NCI-H128 (cell line): ENCODE data around the gene TNKS1BP1.
"Not testable (repeated sequence)": the region's sequence is repeated elsewhere in the genome, so short reads cannot be mapped to it uniquely, and the experiment has no call there.

Source experiments
- DNase-seq: peaks from one replicate; lab custom pipeline; 2025; ENCODE audit not compliant: unreplicated experiment; lab: John Stamatoyannopoulos, UW

Gene TNKS1BP1

DNA sequence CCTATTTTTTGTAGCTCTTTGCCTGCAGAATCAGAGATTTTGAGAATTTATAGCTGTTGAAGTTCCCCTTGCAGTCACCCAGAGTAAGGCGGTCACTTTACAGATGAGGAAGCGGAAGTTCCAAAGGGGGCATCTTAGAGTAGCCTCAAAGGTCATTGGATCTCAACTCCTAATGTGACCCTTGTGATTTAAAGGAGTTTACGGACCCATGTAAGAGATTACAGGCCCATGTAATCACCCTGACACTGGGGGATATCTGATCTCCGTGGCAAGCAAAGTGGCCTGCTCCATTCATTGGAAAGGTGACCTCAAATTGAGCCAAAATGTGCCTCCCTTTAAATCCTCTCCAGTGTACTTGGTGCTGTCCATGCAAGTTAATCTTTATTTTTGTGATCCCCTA lies 29.1 kb upstream of the TNKS1BP1 start:
- DNase-seq: no peak

DNA sequence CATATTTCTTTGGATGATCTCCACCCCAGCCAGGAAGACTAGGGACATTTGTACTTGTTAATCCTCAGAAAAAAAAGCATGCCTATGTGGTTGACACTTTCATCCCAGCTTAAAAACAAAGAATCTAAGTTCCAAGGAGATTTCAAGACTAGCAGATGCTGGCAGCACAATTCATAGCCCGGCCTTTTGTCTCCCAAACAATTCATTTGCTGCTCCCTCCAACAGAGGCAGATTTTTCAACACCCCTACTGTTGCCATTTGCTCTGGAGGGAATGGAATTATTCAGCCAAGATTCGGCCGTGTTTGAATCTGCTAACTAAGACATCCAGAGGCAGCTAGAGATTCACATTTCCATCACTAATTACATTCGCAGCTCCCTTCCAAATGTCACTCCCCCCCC lies 28.7 kb upstream of the TNKS1BP1 start:
- DNase-seq: no peak

DNA sequence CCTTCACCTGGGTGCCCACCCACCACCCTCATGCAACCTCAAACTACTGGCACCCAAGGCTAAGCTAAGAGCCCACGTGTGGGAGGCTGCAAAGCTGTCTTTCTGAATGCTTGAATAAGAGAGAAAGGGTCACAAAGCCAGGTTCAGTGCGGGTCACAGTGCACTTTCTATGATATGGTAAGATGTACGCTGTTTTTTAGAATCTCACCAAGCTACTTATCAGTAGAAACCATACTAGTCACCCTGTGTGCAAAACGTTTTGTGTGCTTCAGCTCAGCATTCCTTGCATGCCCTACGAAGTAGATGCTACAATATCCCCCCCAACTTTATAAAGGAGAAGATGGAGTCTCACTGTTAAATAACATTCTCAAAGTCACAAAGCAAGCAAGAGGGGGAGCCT lies 28.3 kb upstream of the TNKS1BP1 start:
- no peak for DNase-seq

DNA sequence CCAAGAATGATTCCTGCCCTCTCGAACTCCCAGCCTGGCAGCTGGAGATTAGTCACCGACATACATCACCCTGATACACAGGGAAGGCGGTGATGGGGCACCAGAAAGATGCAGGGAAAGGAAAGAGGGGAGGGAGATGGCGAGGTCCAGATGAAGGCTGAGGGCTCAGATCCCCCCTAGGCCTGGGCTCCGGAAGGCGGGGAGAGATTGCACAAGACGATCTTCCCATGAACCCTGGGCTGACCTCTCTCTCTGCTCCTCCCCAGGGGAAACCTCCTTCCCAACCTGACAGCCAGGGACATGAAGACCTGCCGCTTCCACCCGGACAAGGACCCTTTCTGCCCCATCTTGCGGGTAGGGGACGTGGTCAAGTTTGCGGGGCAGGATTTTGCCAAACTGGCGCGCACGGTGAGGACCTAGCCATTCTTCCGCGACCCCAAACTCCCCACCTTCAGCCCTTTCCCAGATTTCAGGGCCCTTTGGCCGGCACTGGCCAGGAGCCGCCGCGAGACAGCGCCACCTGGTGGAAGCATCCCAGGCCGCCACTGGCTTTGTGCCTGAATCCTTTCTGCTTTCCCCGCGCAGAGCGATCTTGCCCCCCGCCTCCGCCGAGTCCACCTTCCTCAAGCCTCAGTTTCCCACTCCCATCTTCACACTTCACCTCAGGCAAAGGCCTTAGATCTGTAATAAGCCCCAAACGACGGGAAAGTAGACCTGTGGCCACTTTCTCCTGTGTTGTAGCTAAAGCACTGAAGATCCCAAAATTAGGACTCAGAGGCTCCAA lies 24.9 kb upstream of the TNKS1BP1 start:
- DNase-seq: peak; percentile 22

DNA sequence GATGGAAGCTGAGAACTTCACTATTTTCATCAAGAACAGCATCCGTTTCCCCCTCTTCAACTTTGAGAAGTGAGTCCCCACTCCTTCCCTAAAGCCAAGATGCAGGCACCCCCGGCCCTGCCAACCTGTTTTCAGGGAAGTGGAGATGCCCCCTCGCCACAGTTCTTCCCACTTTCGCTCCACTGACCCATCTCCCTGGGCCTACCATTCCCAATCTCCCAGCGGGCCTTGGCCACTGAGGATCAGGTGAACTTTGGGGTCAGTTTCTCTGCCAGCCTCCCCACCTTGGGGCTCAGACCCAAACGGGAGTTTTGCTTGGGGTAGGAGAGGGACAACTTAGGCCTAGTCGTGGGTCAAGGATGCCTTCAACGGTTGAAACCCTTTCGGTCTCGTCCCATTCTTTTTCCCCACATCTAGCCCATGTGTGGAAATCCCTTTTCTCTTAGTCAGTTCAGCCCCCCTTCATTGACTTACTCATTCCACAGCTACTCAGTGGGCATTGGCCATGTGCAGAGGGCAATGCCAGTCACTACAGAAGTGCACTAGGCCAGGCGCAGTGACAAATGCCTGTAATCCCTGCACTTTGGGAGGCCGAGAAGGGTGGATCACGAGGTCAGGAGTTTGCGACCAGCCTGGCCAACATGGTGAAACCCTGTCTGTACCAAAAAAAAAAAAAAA lies 24.0 kb upstream of the TNKS1BP1 start:
- DNase-seq: no peak

DNA sequence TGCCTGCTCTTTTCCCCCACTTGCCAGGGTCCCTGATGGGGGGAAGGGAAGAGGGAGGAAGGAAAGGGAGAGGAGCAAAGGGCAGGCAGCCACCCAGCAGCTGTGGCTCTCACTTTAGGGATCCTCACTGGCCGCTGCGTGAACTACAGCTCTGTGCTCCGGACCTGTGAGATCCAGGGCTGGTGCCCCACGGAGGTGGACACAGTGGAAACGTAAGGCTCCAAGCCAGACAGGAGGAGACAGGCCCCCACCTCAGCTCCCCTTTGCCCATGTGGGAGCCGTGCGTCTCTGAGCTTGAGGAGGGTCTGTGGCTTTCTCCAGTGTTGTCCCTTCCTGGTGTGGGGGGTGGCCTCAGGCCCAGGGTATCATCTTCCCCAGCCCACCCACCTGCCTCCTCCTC lies 23.3 kb upstream of the TNKS1BP1 start:
- no peak for DNase-seq

DNA sequence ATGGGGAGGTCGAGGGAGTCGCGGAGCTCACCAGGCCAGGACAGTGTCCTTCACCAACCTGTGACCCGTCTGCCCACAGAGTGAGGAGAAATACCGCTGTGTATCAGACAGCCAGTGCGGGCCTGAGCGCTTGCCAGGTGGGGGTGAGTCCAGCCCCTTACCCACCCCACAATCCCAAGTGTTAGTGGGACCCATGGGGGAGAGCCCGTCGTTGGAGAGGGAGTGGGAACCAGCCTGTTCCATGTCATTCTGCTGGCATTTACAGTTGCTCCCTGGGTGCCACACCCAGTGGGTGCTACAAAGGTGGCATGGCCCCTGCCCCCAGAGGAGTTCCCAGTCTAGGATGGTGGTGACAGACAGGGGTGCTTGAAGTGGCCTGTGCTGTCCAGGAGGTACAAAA lies 22.6 kb upstream of the TNKS1BP1 start:
- DNase-seq: no peak

DNA sequence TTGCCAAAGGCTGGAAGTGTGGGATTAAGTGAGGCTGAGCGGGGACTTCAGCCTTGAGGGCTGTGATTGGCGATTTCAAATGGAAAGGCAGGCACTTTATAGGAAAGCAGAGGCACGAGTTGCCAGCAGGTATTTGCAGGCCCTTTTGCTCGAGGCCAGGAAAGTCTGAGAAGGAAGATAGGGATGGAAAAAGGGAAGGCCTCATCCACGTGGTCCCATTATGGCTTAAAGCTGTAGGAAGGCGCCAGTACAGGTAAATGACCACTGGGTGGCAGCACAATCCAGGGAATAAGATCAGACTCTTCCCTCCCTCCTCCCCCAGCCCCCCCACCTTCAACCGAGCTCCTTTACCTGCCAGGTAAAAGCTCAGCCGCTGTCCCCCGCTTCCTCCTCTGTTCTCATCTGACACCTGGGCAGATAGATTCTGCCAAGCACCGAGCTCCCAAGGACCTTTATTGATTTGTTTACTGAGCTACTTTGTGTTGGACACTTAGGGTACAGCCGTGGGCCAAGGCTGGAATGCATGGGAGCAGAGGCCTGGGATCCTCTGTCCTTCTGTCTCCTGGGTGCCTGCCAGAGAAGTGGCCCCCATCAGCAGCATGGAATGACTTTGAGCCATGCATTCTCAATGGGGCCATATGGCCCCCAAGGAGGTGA lies 20.9 kb upstream of the TNKS1BP1 start:
- peak; percentile 22 for DNase-seq

DNA sequence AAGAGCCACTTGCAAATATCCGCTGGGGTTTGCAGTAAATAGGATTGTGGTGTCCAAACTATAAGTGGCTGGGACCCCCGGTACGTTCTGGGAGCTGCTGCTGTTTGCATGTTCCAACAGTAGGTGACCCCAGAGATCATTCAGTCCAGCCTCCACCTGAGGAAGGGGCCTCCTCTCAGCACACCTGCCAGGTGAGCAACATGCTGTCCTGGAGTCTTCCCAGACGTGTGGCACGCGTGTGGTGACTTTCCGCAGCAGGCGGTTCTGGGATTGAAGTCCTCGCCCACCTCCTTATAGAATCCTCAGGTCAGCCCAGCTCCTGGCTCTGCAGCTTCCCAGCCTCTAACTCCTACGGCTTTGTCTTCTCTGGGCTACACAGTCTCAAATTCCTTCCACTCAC lies 20.1 kb upstream of the TNKS1BP1 start:
- no peak for DNase-seq

DNA sequence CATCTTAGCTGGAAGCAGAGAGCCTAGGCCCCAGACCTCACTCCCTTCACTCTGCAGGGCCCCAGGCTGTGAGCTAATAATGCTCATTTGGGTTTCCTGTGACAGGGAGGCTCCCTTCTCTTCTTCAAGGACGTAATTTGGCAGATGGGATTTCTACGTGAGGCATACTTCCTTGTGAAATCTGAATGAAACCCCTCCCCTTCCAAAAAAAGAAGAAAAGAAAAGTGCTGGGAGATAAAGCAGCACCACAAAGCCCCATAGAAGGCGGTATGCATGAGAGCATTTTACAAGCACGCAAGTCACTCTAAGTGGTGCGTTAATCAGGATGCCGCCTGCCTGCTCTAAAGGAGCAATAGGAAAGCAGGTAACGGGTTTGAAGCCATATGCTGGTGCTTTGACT lies 19.1 kb upstream of the TNKS1BP1 start:
- no peak for DNase-seq

DNA sequence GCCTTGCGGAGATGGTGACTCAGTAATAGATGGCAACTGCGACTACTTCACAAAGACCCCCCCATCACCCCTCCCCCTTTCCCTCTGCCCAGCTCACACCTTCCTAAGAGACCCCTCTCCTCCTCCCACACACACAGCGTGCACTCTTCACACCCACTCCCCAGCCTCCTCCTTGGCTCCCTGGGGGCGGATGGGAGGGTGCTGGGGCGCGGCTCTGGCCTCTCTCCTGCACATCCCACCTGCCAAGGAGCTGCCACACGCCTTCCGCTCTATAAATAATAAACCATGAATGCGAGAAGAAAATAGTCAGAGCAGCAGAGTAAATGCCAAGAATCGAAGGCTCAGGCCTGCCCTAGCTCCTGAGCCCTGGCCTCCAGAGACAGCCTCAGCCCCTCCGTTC lies 17.9 kb upstream of the TNKS1BP1 start:
- DNase-seq: no peak

DNA sequence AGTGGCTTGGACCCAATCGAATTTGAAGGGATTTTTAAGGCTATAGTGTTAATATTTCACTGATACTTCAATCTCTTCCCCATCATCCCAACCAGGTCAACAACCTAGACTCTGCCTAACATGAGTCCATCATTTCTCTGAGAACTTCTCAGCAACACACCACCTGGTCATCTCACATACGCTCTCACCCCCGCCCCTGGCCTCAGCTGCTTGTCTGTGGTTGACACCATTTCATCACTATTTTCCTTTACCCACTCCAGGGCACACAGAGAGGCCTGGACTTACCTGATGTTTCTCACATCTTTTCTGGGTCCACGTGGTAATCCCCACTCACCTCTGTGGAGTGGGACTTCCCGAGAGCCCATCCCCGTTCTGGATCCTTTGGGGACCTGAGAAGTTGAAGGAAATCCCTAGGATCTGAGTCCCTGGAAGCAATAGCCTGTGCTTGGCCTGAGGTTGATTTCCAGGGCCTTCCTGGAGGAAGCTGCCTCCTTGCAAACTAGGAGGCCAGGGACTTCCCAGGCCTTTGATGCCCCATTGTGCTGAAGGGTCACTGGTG lies 16.6 kb upstream of the TNKS1BP1 start:
- DNase-seq: no peak

DNA sequence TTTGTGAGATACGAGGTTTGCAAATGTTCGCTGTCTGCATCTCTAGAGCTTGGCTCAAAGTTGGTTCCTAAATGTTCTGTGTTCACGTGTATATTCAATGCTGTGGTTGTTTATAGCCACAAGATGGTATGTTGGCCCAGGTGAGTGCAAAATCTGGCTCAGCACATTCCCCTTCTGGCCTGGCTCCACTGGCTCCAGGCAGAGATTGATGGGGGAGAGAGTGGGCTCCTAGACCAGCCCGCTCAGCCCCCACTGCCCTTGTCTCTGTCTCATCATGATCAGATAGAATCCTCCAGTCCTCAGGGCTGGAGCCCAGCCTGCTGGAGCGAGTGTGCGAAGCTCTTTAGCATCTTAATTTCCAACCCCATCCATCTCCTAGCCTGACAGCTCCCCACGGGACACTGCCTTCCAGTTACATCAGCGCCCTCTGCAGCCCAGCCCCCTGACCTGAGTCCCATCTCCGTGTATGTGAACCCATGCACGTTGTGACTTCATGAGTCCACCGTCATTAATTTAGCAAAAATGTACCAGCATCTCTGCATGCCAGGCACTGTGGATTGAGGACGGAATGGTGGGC lies 15.4 kb upstream of the TNKS1BP1 start:
- no peak for DNase-seq

DNA sequence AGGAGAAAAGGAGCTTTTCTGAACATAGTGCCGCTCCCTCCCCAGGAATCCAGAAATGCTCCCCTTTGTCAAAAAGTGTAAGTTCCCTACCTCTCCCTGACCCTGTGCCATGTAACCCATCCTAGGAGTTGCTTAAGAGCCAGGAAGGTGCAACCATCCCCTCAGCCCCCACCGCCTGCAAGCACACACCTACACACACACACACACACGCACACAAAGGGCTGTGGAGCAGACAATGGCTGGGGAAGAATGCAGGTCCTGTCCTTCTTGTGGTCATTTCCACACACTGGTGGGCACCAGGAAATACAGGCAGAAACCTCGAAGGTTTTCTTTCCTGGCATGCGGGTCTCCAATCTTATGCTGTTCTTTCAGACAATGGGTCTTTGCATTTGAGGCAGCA lies 14.6 kb upstream of the TNKS1BP1 start:
- no peak for DNase-seq

DNA sequence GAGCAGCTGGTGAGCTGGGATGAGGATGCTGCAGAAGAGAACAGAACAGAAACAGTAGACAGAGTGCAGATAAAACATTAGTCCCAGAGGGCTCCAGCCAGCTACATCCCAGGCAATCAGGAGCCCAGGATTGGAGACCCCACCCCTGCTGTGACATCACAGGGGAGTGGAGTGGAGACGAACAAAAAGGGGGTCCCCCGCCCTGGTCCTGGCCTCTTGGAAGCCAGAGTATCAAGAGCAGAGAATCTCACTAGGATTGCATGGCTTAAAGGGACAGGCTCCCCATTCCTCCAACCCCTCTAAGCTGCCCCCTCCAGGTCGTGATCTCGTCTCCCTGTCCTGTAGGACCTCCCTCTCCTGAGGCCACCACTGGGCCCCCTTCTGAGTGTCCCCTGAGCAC lies 13.4 kb upstream of the TNKS1BP1 start, which contains the start of gene P2RX3:
Gene P2RX3 (plus strand): TSS at position 211 of the 400 bp plus-strand sequence. CDS start 199 bp downstream, outside the sequence.
- no peak for DNase-seq

DNA sequence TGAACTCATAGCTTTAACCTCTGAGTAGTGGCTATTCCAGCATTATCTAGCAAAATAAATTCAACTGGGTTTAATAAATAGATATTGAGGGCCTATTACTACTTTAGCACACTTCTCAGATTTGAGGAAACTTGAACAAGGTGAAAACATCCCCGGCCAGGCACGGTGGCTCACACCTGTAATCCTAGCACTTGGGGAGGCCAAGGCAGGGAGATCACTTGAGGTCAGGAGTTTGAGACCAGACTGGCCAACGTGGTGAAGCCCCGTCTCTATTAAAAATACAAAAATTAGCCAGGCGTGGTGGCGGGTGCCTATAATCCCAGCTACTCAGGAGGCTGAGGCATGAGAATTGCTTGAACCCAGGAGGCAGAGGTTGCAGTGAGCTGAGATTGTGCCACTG lies 12.1 kb upstream of the TNKS1BP1 start:
- DNase-seq: not testable (repeated sequence)

DNA sequence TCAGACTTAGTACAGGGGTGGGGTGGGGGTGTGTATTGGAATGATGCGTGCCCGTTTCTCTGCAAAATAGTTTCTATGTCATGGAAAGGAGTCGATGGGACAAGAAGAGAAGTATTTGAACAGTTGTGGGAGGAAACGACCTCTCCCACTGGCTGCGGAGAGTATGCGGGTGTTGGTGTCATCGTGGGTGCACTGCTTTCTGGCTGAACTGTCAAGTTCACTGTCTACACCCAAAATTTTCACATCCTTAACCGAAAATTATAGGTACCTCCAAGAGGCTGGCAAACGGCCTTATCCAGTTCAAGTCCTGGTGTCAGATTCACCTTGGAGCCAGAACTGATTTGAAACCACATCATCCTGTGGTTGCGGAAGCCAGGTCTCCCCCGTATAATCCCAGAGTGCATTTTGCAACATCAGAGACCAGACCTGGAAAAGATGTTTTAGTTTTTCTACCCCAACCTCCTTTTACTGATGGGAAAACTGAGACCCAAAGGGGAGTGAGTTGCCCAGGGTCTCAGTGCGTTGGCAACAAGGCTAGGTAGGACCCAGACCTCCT lies 11.4 kb upstream of the TNKS1BP1 start:
- DNase-seq: no peak

DNA sequence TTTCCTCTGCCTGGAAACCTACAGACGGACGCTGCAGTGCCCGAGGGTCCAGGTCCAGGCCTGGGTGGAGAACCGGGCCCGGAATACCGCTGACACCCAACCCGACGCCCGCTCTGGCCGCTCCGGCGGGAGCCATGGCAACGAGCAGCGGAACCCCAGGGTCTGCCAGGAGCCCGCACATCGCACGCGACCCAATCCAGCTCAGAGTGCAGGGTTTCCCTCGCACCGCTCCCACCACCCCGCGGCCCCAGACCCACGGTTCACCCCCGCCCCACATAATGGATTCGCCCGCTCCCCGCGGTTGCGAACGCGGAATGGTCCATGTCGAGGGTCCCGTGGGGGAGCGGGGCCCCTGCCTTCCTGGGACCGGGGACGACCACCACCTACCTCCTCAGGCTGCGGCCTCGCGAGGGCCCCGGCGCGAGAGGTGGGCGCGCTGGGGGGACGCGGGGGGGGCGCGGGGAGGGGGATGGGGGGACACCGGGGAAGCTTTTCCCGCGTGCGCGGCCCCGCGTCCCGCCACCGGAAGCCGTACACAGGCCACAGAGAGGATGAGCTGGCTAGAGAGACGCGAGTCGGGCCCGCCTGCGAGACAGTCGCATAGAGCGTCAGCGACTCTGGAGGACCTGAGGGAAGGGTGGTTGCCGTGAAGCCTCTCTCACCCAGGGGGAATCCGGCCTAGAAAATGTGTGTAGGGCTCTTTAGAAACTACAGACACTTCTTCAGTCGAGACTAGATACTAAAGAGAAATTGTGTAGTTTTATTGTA lies 10.8 kb upstream of the TNKS1BP1 start, which contains the start of gene SSRP1:
Gene SSRP1 (minus strand): TSS at position 550 of the 768 bp plus-strand sequence. CDS start 771 bp downstream, outside the sequence.
- DNase-seq: peak; percentile 81

DNA sequence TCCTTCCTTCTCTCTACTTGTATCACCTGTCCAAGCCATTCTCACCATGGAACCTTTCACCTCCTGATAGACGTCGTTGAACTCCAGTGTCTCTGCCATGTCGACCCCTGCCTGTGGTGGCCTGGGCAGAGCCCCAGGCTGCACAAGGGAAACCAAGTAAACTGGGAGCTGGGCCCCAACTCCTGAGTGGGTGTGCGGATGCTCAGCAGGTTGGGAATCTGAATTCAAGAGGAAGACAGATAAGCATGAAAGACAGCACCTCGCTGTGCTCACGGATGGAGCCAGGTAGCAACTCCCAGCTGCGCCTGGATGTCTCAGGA lies 10.2 kb upstream of the TNKS1BP1 start:
- DNase-seq: no peak

DNA sequence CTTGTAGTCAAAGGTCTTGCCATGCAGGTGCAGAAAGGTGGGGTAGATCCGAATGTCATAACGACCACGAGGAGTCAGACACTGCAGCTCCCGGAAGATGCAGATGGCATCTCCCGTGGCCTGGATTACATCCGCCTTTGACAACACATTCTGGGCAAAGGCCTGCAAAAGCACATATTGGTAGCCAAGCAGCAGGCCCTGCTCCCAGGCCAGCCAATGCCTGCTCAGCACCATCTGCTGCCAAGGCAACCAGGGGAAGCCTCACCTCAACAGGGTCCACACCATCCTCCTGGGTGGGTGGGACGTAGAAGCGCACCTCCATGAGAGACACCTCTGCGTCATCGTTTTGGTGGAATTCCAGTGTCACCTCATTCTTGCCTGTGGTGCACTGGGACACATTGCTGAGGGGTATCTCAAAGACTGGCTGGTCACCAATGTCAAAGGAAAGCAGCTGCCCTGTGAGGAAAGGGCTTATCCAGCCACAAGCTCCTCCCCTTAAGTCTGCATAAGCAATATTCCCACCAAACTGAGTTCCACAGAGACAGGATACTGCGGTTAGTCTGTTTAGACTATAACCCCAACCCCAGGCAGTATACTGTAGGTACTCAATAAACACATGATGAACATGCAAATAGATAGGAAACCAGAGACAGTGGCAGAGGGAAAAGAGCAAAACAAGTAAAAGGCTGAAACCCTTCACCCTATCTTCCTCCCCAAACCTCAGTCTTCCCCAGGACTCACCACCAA lies 8.1 kb upstream of the TNKS1BP1 start:
- DNase-seq: no peak
